HepG2 (cell line): ENCODE data around the gene TUT1. TPM values are rescaled to one million over a fixed set of nuclear protein-coding genes. Genes with fewer than 3 reads are reported as not detected.

ENCODE experiments used
- ATAC-seq: fragments of 200-7000 bp; cut with Tn5 transposase; 3 replicates; pipeline ENCODE4 v1.9.1; 2020; ENCODE audit warnings: mild to moderate bottlenecking, moderate library complexity
- BruUV-seq: library from RNA; stranded (reverse); fragments of 400-500 nt; replicated peaks from 2 replicates; lab custom pipeline; 2021; lab: Mats Ljungman, UMichigan
- CTCF ChIA-PET: fragments of 300-600 bp; formaldehyde crosslinking; extraction: SDS; loops from one replicate; lab custom pipeline; 2021; ENCODE audit warnings: low total read pairs, inconsistent platforms, low intra/inter-chr PET ratio; lab: Yijun Ruan, JAX
- POLR2A ChIA-PET: fragments of 350-600 bp; sonication (Branson Sonifier 250); formaldehyde crosslinking; loops from one replicate; lab custom pipeline; 2020; ENCODE audit warnings: antibody characterized with exemption, inconsistent platforms; lab: Yijun Ruan, JAX
- DNase-seq: peaks from one replicate; pipeline ENCODE4 v3.0.0-alpha.2; 2015; ENCODE audit warnings: low spot score
- FAIRE-seq: peaks from 3 replicates; lab custom pipeline; 2011; peaks lifted over from hg19 to GRCh38; lab: Jason Lieb, UNC
- H2AFZ ChIP-seq: one replicate; pipeline ENCODE4 v1.6.1; 2011; ENCODE audit warnings: low read length, inconsistent platforms
- H3K27ac ChIP-seq: fragments of 300-600 bp; 3 replicates; pipeline ENCODE4 v1.8.0; 2011; ENCODE audit warnings: mixed run types, mild to moderate bottlenecking, mixed read lengths, low read length, inconsistent platforms; ENCODE audit not compliant: insufficient read depth; ENCODE audit errors: extremely low read length
- H3K27me3 ChIP-seq, 2 experiments: fragments of 200-600 bp in 1 of 2; 2 replicates in 1 of 2; 3 replicates in 1 of 2; pipeline versions ENCODE4 v1.6.0 to v1.8.0; 2011; ENCODE audit warnings: low read length in 2 of 2, mild to moderate bottlenecking in 2 of 2, moderate library complexity in 2 of 2, inconsistent platforms in 1 of 2; ENCODE audit not compliant: insufficient read depth in 2 of 2, control insufficient read depth in 1 of 2
- H3K36me3 ChIP-seq, 2 experiments: fragments of 200-600 bp in 1 of 2; replicated peaks in 1 of 2; 2 replicates in 1 of 2; 3 replicates in 1 of 2; pipeline versions ENCODE4 v1.5.1 to v1.8.0; 2011; ENCODE audit warnings: low read length in 2 of 2, inconsistent platforms in 1 of 2; ENCODE audit not compliant: insufficient read depth in 2 of 2, control insufficient read depth in 1 of 2
- H3K4me1 ChIP-seq: 2 replicates; pipeline ENCODE4 v1.5.1; 2012; ENCODE audit warnings: low read length, inconsistent platforms; ENCODE audit not compliant: insufficient read depth
- H3K4me2 ChIP-seq: 2 replicates; pipeline ENCODE4 v1.6.0; 2011; ENCODE audit warnings: low read depth, low read length, inconsistent platforms
- H3K4me3 ChIP-seq, 3 experiments: fragments of 200-600 bp in 1 of 3; sonication (generic), shearing (Covaris generic) in 1 of 3; replicated peaks in 1 of 3; 2 replicates each; pipeline ENCODE4 v1.5.1; 2011 to 2016; ENCODE audit warnings: low read length in 3 of 3, inconsistent platforms in 2 of 3, low read depth in 2 of 3, mild to moderate bottlenecking in 2 of 3, control low read depth in 1 of 3, mixed read lengths in 1 of 3; ENCODE audit not compliant: insufficient read depth in 1 of 3
- H3K79me2 ChIP-seq: one replicate; pipeline ENCODE4 v1.6.1; 2011; ENCODE audit warnings: low read length, inconsistent platforms; ENCODE audit not compliant: insufficient read depth
- H3K9ac ChIP-seq: 2 replicates; pipeline ENCODE4 v1.6.0; 2011; ENCODE audit warnings: mild to moderate bottlenecking, low read depth, low read length, inconsistent platforms; ENCODE audit not compliant: insufficient read depth
- H3K9me3 ChIP-seq: 2 replicates; pipeline ENCODE4 v1.5.1; 2012; ENCODE audit warnings: mild to moderate bottlenecking, low read length
- H4K20me1 ChIP-seq: 2 replicates; pipeline ENCODE4 v1.6.0; 2011; ENCODE audit warnings: inconsistent platforms, mild to moderate bottlenecking, low read length, moderate library complexity; ENCODE audit not compliant: insufficient read depth
- MAFF ChIP-seq: IDR thresholded peaks from 2 replicates; pipeline ENCODE4 v1.6.1; 2011; ENCODE audit warnings: low read depth, low read length, improper control_type of control experiment
- MAFG ChIP-seq: sonication (generic); formaldehyde crosslinking; IDR thresholded peaks from 2 replicates; pipeline ENCODE4 v1.5.1; 2020; ENCODE audit warnings: mild to moderate bottlenecking, missing genetic modification reagents
- MAFK ChIP-seq, 2 experiments: IDR thresholded peaks in 1 of 2; conservative IDR thresholded peaks in 1 of 2; 2 replicates each; pipeline ENCODE4 v1.6.1; 2011; ENCODE audit warnings: improper control_type of control experiment in 2 of 2, low read length in 2 of 2
- MNT ChIP-seq: fragments of 450-650 bp; IDR thresholded peaks from 2 replicates; pipeline ENCODE4 v1.6.1; 2016
- TFAP4 ChIP-seq: sonication (generic); IDR thresholded peaks from 2 replicates; pipeline ENCODE4 v1.6.1; 2016; ENCODE audit warnings: low read depth, borderline replicate concordance
- ZNF264 ChIP-seq: sonication (generic); formaldehyde crosslinking; IDR thresholded peaks from 2 replicates; pipeline ENCODE4 v1.4.0; 2020; ENCODE audit warnings: missing genetic modification reagents
- WGBS: methylation state at CpG from one replicate; pipeline ENCODE4 v1.1.6; 2017; ENCODE audit warnings: low lambda C conversion rate; 5-methylcytosine and 5-hydroxymethylcytosine counted together
- in situ Hi-C: cut with HindIII; loops from 2 replicates; pipeline ENCODE4 v1.10.0; 2017; ENCODE audit warnings: low pct_unique_long_range_greater_than_20kb; ENCODE audit not compliant: extremely low pct_ligation_motif_present
- intact Hi-C: fragments of 100-400 bp; cut with micrococcal nuclease; formaldehyde crosslinking; loops from one replicate; pipeline ENCODE4 v1.10.0; 2022; ENCODE audit not compliant: unreplicated experiment
- polyA plus RNA-seq, 8 experiments: library from polyadenylated mRNA; depleted of rRNA in 3 of 8; stranded (reverse) in 7 of 8; unstranded in 1 of 8; fragments of >200 nt; fragmentation: Illumina TruSeq in 4 of 8; extraction: Trizol in 4 of 8; gene quantifications; 2 replicates each; pipeline versions ENCODE4 v1.2.1 to v1.2.3, GENCODE V29; 2011 to 2016; ENCODE audit warnings: low read depth in 4 of 8, missing spikeins in 1 of 8, mixed read lengths in 1 of 8; ENCODE audit not compliant: insufficient read depth in 1 of 8
- total RNA-seq, 5 experiments: library from RNA; depleted of rRNA; stranded (reverse); fragments of >200 nt; fragmentation: Illumina TruSeq; extraction: Trizol; gene quantifications; 2 replicates each; pipeline ENCODE4 v1.2.3, GENCODE V29; 2016; ENCODE audit warnings: low read depth in 1 of 5

Gene TUT1
- total and polyA plus RNA-seq, 2 of the 13 experiments (the other 11 are each of a cell fraction or from before 2014, with no cell fraction given): 9.7 to 14.3 TPM

GRCh38 chr11:62554387-62555167 is 36.7 kb downstream of the TUT1 start:
- H3K4me1 ChIP-seq: peaks cover 86% of the 10 kb centered on the region
- ChIA-PET CTCF (no interaction called here), POLR2A (interaction anchor here (1.1 to 4.5 kb wide), 5 partner anchors 11 to 130 kb away, joined by 3 to 23 read pairs (median 6); partner anchors contain the start of genes C11orf98, CSKMT, LBHD1 and TUT1)
- H3K9ac ChIP-seq: no peak overlapping the region
- in situ Hi-C loops (loop anchor here (5.0 kb wide), 2 partner anchors 132 to 157 kb away; no protein-coding TSS in a partner anchor), intact Hi-C loops (no loop called here)
- no peak overlapping the region for H2AFZ ChIP-seq
- H3K36me3 ChIP-seq: peaks cover 7 to 15% of the 10 kb centered on the region in 2 experiments
- no peak overlapping the region for H3K27ac ChIP-seq
- no peak for TF ChIP-seq MNT
- 0 out of 2 replicates have a peak, but pooled peaks have one; percentile 40 for TF ChIP-seq MAFG (CRISPR knock-in tag)
- TF ChIP-seq ZNF264 (CRISPR knock-in tag): no peak
- TF ChIP-seq MAFF: peak; percentile 10; the same call in 1 of the 2 replicates
- peak; percentile 37; the same call in 1 of the 2 replicates for TF ChIP-seq TFAP4
- TF ChIP-seq MAFK (conservative IDR thresholded peaks at IDR 0.05 in 1 of 2, IDR thresholded peaks at IDR 0.05 in 1 of 2; ENCODE audit: low read length in 2 of 2): peak in 1 of 2 experiments; percentile 33; a peak in 1 of 4 replicates
- no peak overlapping the region for H3K4me2 ChIP-seq
- no peaks in the 10 kb centered on the region for H4K20me1 ChIP-seq
- H3K27me3 ChIP-seq: no peaks in the 10 kb centered on the region
- no peak for FAIRE-seq
- peak; percentile 4 for ATAC-seq
- no peak overlapping the region for H3K4me3 ChIP-seq
- no peaks in the 10 kb centered on the region for H3K9me3 ChIP-seq
- no TSS peak for BruUV-seq
- no peak for DNase-seq
- WGBS: 89% methylated on average over 7 of the region's 7 CpGs
- H3K79me2 ChIP-seq: no peaks in the 10 kb centered on the region
